NCI-H82 treated with DMSO at 0.1 percent for 48 hours (cell line): ENCODE data around the gene UBR2.
"Not testable (repeated sequence)": the region's sequence is repeated elsewhere in the genome, so short reads cannot be mapped to it uniquely, and the experiment has no call there.

Experiments used
- DNase-seq: peaks from one replicate; lab custom pipeline; 2025; ENCODE audit not compliant: unreplicated experiment; lab: John Stamatoyannopoulos, UW

Gene UBR2

DNA sequence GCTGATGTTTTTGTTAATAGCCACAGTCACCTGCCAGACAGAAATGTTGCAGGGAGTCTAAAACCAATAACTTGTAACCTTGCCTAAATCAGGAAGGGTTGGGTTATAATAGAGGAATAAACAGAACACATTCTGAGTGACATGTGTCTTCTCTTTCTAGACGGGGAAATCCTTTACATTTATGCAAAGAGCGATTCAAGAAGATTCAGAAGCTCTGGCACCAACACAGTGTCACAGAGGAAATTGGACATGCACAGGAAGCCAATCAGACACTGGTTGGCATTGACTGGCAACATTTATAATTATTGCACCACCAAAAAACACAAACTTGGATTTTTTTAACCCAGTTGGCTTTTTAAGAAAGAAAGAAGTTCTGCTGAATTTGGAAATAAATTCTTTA, 127.0 kb downstream of the UBR2 start:
- DNase-seq, result no peak

DNA sequence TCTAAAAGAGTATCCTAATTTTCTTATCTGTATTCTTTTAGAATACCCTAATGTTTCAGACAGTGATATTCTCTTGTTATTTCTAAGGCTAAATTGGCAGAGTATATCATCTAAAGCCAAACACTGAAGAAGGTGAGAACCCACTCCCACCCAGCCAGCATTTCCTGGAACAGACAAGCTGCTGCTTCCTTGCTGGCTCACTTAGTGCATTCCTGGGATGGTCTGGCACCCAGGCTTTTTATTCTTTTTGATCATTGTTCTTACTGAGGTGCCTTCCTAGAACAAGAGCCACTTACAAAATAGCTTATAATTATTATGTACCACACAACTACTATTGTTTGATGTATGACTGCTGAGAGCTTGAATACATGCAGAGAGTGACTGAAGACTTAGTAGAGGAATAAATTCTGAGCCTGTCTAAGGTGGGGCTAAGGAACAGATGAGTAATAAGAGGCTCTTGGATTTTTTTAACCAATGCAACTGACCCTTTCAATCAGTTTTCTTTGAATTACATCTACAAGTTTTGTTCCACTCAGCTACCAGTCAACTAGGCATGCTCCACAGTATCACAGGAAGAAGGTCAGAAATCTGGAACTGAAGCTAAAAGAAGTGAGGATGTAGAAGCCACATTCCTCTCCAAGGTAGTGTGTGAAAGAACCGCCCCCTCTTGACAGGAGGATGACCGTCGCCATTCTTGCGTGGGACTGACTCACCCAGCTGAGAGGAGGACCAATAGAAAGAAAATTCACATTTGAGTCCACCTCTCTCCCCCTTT, 128.5 kb downstream of the UBR2 start:
- no peak for DNase-seq

DNA sequence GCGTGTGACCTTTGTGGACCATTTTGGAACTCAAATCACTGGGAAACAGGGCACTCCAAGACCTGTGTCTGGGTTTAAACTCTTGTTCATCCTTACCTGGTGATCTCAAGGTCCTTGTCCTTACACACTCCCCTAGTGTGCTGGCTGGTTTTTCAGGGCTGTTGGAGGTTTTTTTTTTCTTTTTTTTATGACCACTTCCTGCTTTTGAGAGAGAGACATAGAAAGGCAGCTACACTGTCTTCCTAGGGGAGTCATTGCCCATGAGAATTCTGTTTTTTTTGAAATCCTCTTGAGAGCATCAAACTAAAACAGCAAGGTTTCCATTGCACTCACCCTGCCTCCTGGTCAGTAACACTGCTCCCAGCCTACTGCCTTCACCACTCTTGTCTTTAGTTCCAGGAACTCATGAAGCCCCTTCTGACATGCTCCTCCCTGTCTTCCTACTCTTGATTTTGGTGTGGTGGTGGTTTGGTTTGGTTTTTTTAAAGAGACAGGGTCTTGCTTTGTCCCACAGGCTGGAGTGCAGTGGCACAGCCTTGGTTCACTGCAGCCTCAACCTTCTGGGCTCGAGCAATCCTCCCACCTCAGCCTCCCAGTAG, 130.0 kb downstream of the UBR2 start:
- DNase-seq, result no peak

DNA sequence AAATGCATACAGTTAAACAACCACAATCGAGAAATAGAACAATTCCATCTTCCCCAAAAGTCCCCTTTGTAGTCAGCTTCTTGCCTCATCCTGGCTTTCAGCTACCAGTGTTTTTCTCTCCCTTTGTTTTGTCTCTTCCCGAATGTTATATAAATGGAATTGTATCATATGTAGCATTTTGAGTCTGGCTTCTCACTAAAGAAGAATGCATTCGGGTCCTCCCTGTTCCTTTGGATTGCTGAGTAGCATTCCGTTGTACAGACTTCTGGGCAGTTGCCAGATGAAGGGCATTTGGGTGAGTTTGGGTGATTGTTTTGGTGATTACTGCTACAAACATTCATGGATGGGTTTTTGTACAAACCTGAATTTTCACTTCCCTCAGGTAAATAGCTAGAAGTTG, 130.8 kb downstream of the UBR2 start:
- DNase-seq, result no peak

DNA sequence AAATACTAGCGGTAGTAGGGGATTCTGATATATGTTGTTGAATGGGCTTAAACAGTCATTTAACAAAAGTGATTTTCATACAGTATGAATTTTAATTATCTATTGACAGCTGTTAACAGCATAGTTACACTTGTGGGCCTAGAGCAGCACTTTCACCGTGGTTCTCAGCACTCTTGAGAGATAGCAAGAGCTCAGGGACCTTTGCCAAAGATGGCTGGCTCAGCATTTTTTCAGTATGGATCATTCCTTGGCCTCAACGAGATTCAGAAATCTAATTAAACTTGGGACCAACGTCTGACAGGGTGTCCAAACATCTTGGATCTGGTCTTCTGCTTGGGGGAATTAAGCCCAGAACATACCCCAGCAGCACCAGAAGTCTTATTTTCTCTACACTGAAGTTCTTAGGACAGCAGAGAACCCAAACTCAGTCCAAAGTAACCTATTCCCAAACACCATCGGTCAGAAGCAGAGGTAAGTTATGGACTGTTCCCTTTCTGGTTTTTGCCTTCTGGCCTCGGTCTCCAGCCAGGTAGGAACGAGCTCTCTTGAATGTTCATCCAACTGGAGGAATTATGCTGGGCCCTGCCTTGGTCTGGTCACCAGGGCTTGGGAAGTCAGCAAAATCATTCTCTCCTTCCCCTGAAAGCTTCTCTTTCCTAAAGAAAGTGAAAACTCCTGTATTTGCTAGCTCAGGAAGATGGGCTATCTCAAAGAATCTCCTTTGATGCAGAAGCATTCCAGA, 132.9 kb downstream of the UBR2 start:
- no peak for DNase-seq

DNA sequence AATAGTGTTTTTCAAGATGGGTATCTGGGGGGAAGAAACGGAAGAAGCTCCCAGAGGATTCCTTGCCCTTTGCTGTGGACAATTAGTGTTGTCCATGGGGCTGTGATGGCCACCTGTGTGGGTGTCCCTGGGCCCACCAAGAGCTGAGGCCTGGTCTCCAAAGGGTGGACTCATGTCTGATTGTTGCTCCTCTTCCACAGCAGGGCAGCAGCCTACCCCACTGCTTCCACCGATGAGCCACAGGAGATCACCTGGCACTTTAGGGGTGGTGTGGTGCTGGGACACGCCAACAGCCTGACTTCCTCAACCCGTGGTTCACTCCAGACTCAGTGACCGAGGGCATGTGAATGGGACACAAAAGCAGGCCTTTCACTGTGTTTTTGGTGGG, 133.4 kb downstream of the UBR2 start:
- DNase-seq, result no peak

DNA sequence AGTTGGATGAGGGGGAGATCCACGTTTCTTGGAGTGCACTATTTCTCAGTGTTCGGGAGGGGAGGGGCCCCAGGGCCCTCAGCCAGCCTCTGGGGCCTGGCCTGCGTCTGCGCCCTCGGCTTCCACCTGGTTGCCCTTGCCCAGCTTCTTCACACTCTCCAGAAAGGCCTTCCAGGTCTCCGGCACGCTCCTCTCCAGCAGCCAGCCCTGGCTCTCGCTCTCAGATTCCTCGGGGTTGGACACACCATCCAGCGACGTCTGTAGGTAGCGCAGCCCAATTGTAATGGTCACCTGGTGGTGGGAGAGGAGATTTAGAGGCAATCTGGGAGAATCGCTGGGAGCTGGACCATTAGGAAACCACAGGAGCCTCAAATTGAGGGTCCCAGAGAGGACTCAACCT, 134.4 kb downstream of the UBR2 start:
- DNase-seq, result no peak

DNA sequence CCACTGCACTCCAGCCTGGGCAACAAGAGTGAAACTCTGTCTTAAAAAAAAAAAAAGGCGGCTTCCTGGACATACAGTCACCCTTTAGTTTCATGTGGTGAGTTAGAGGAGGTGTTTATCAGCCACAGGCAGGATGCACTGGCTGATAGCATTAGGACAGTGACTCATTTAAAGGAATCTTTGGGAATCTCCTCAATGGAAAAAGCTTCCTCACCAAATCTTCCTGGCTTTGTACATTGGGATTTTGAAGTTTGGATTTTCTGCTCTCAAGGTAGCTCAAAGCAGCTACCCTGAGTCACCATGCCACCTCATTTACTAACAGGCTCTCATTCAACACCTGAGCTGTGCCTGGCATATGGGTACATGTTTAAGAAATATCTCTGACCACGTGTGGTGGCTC, 138.4 kb downstream of the UBR2 start:
- no peak for DNase-seq

DNA sequence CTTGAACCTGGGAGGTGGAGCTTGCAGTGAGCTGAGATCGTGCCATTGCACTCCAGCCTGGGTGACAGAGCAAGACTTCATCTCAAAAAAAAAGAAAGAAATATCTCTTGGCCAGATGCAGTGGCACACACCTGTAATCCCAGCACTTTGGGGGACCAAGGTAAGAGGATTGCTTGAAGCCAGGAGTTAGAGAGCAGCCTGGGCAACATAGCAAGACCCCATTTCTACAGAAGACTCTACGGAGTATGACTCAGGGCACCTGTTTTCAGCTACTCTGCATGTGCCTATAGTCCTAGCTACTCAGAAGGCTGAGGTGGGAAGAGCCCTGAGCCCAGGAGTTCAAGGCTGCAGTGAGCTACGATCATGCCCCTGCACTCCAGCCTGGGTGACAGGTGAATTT, 139.0 kb downstream of the UBR2 start:
- DNase-seq, result not testable (repeated sequence)

DNA sequence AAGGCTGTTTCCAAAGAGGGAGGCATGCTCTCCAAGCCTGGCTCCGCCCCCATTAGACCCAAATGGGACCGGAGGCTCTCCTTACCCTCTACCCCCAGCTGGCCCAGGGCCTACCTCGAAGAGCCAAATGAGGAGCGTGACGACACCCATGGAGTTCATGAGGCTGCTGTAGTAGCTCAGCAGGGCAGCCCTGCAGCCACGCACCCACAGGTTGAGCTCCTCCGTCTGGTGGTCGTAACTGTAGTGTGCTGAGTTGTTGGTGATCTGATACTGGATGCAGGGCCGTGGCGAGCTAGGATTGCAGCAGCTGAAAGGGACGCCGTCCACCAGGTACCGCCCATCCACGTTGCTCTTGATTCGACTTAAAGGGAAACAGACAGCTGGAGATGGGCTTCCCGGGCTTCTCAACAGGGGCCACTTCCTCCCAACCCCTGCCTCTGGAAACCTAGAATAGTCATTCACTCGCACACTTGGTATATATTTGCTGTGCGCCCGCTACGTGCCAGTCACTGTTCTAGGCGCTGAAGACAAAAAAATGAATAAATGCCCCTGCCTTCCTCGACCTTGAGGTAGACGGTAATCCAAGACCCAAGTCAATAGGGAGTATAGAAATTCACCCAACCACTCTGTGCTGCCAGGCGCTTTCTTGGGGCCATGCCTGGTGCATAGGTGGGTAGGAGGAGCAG, 140.6 kb downstream of the UBR2 start:
- peak; percentile 27 for DNase-seq

DNA sequence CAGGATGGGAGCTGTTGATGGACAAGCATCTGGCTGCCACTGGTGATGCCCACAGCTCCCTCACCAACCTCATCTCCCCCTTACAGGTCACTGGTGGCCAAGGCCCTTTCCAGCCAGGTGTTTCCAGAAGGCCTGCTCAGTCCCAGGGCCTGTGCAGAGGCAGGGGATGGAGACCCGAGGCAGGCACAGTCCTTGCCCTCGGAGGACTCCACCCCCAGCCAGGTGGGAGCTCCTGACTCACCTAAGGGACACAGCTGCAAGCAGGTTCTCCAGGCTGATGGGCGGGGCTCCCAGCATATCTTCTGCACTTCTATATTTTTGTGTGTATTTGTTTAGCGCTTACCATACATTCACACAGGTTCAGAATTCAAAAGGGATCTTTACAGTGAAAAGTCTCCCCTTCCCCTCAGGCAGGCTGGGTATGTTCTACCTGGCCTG, 141.1 kb downstream of the UBR2 start:
- no peak for DNase-seq

DNA sequence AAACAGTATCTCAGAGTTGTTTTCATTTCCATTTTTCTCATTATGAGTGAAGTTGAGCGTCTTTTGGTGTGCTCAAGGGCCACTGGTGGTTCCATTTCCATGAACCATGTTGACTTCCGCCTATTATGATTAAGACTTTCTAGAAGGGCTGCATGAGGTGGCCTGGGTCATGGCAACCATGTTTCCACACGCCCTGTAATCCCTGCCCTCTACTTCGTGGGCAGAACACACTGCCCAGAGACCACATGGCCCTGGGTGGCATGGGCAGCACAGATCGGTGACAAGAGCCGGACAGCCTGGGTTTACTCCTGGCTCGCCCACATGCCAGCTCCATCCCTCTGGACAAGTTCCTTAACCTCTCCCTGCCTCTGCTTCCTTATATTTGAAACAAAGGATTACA, 143.8 kb downstream of the UBR2 start:
- no peak for DNase-seq

DNA sequence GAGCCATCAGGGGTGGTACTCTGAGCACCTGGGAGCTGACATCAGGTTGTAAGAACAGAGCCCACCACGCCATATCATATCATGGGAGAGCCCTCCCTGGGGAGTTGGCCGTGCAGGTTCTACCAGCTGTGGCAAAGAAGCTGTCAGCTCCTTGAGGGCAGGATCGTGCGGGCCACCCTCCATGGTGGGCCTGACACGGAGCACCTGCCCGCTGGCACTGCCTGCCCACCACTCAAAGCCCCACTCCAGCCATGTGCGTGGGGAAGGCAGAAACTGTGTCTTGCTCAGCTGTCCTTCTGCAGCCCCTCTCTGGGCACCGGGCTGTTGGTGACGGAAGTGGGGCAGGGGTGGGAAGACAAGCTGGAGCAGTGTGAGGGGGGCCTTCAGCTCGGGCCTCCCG, 144.3 kb downstream of the UBR2 start:
- no peak for DNase-seq

DNA sequence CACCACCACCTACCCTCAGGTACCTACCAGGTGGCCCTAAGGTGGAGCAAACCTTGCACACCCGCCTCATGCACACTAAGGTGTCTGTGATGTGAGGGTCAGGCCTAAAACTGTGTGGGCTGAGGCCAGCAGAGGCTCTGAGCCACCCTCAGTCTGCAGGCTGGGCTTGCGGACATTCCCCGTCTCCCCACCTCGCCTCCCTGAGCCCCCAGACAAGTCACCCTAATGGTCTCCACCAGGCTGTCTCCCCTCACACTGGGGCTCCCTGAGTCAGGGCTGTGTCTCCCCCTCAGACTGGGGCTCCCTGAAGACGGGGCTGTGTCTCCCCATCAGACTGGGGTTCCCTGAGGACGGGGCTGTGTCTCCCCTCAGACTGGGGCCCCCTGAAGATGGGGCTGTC, 146.0 kb downstream of the UBR2 start:
- no peak for DNase-seq

DNA sequence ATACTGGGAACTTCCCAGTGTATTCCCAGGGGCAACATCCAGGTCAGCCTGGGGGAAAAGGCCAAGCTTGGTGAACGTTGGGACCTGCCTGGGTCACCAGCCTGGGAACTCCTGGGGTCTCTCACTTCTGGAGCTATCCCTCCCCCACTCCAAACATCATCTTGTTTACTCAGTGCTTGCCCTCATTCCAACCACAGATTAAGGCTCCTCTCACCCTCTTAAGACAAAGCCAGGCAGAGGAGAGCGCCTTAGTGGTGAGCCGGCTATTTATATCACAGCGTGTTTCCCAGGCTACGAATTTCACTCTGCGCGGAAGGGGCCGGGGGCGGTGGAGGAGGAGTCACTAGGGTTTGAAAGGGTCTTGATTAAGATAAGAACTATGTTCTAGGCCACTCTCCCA, 146.5 kb downstream of the UBR2 start:
- peak; percentile 98 for DNase-seq

DNA sequence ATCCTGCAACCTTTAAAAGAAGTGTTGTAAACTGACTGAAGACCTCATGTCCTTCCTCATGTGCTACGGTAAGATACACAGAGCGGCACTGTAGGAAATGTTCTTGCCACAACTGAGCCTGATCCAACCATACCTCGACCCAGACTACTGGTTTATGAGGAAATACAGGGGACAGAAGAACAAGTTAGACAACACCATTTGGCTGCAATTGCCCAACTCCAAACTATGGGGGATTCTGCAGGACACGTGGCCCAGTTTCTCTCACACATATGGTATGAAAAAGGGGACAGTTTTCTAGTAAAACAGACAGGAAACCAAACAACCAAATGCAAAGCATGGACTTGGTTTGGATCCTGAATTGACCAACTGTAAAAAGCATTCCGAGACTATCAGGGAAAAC, 148.1 kb downstream of the UBR2 start:
- no peak for DNase-seq

DNA sequence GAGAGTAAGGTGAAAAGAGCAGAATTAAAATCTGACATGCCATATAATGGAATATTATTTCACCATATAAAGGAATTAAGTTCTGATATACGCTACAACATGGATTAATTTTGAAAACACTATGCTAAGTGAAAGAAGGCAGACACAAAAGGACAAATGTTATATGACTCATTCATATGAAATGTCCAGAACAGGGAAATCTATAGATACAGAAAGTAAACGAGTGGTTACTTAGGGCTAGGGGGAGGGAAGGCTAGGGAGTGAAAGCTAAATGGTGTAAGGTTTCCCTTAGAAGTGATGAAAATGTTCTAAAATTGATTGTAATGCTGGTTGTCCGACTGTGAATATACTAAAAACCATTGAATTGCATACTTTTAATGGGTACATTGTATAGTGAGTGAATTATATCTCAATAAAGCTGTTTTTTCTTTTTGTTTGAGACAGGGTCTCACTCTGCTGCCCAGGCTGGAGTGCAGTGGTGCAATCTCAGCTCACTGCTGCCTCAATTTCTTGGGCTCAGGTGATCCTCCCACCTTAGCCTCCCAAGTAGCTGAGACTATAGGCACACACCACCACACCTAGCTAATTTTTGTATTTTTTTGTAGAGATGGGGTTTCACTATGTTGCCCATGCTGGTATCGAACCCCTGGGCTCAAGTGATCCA, 150.4 kb downstream of the UBR2 start:
- DNase-seq, result no peak

DNA sequence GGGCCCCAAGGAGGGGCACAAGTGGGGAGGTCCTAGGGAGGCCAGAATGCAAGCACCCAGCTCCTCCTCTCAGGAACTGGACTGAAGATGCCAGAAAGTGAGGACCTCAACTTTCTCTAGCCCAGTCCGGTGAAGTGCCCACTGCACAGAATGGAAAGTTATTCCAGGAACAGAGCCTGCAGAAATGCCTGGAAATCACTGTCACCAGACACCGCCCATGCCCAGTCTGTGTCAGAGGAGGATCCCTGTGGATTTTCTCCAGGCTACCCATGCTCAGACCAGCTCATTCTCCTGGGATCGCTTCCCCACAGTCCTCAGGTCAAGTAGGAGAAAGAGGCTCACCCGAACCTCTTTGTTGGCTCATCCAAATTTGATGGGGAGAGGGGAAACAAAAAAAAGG, 152.0 kb downstream of the UBR2 start:
- no peak for DNase-seq

DNA sequence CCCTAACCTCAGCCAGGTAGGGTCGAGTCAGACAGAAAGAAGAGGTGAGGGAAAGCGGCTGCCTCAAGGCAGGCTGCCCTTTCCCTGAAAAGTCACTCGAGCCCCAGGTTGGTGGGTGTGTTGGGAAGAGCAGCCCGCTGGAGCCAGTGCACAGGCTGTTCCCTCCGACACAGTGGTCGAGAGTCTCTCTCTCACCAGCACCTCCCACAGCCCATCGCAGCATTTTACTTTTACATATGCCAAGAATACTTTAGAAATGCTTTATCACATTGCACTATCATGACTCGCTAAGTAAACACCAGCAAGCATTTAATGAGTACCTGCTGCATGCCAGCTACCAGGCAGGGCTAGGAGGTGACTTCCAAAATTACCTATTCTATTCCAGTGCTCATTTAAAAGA, 156.9 kb downstream of the UBR2 start:
- DNase-seq, result no peak

DNA sequence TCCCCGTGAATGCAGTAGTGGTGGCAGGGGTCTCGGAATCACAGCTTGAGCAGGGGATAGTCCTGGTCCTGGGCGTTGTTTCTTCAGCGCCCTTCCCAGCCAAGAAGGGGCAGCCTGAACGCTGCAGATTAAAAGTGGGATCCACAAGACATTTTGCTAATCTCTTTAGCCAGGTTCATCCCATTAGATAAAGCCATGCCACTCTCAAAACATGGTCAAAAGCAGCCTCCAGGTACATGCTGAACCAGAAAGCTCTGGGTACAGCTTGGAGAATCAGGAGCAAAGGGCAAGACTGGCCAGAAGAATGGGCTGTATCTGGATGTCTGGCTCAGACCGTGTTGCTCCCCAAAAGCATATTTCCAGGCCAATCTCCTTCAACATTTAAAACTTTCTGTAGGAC, 158.7 kb downstream of the UBR2 start, which contains the start of gene PRPH2:
Gene PRPH2, minus strand, starts transcription at position 101 of the 400 bp plus-strand sequence. CDS start 263 bp downstream, outside the sequence.
- DNase-seq, result peak; percentile 90

DNA sequence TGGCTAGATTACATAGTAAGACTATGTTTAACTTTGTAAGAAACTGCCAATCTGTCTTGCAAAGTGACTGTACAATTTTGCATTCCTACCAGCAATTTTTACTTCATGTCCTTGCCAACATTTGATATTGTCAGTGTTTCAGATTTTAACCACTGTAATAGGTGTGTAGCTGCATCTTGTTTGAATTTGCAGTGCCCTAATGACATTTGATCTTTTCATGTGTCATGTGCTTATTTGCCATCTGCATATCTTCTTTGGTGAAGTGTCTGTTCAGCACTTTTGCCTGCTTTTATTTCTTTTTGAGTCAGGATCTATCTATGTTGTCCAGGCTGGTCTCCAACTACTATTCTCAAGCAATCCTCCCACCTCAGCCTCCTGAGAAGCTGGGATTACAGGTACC, 161.0 kb downstream of the UBR2 start:
- DNase-seq, result no peak
